ENCODE data around the gene LDHB. TPM values are rescaled to one million over a fixed set of nuclear protein-coding genes. Genes with fewer than 3 reads are reported as not detected.

LDHB gene
- total and polyA plus RNA-seq, 9 of the 15 experiments (the other 6 are each of a cell fraction or from before 2014, with no cell fraction given), result 743 to 2,680 (median 968) TPM

- no peak overlapping the region for H3K4me3 ChIP-seq
- TF ChIP-seq HDAC8 (tag; IDR thresholded peaks at IDR 0.05) (no peak), TAF7 (tag; IDR thresholded peaks at IDR 0.05) (no peak), POLR2AphosphoS5 (IDR thresholded peaks at IDR 0.05; ENCODE audit: control insufficient read depth, insufficient read depth, low read depth, low read length) (no peak), ZFP36 (IDR thresholded peaks at IDR 0.05; ENCODE audit: low read depth, low read length, partially characterized antibody) (no peak), ATF7 (IDR thresholded peaks at IDR 0.05) (no peak), HNRNPLL (IDR thresholded peaks at IDR 0.05; ENCODE audit: low read depth, low read length, poor library complexity, severe bottlenecking) (no peak), ZNF583 (CRISPR knock-in tag; IDR thresholded peaks at IDR 0.05) (no peak), KAT8 (IDR thresholded peaks at IDR 0.05; ENCODE audit: low read depth) (no peak), HBP1 (CRISPR knock-in tag; IDR thresholded peaks at IDR 0.05) (no peak), BDP1 (IDR thresholded peaks at IDR 0.05; ENCODE audit: insufficient read depth, insufficient read length) (no peak), SMAD1 (IDR thresholded peaks at IDR 0.05; ENCODE audit: low read depth, low read length, partially characterized antibody) (no peak), BRCA1 (IDR thresholded peaks at IDR 0.05) (no peak), BRCA1 (CRISPR knock-in tag; IDR thresholded peaks at IDR 0.05) (no peak), HSF4 (CRISPR knock-in tag; IDR thresholded peaks at IDR 0.05; ENCODE audit: borderline replicate concordance) (no peak), ILK (tag; IDR thresholded peaks at IDR 0.05; ENCODE audit: borderline replicate concordance, low read depth) (no peak), KAT7 (CRISPR knock-in tag; IDR thresholded peaks at IDR 0.05; ENCODE audit: borderline replicate concordance) (no peak), FOXK1 (CRISPR knock-in tag; IDR thresholded peaks at IDR 0.05; ENCODE audit: borderline replicate concordance) (no peak)
- no peak overlapping the region for H3K9ac ChIP-seq (ENCODE audit: insufficient read depth in 1 of 2, low read depth in 2 of 2, low read length in 2 of 2)
- H4K20me1 ChIP-seq (replicated peaks; ENCODE audit: control insufficient read depth, insufficient read depth, low read length), result no peaks in the 10 kb centered on the region
- DNase-seq (ENCODE audit: extremely low read depth in 1 of 4, low spot score in 3 of 4) (no peak), FAIRE-seq (no peak), ATAC-seq (no peak)
- H3K36me3 ChIP-seq (ENCODE audit: control insufficient read depth, insufficient read depth, low read length), result no peaks in the 10 kb centered on the region
- H3K9me1 ChIP-seq (ENCODE audit: control insufficient read depth, insufficient read depth, low read length), result no peaks in the 10 kb centered on the region
- ChIA-PET CTCF (ENCODE audit: low intra/inter-chr PET ratio) (no interaction called here), POLR2A (no interaction called here)
- 79% methylated on average over 4 of the region's 27 CpGs for WGBS (ENCODE audit: insufficient coverage, low coverage, missing lambda C conversion rate)
- BruUV-seq (replicated peaks), result no TSS peak
- no peak overlapping the region for H3K27ac ChIP-seq (ENCODE audit: extremely low read depth, low read depth, low read length)
- no peaks in the 10 kb centered on the region; the same call in 1 of the 2 replicates for H3K9me3 ChIP-seq (replicated peaks; ENCODE audit: control insufficient read depth, insufficient read depth, low read depth, low read length)
- in situ Hi-C loops (cut with MboI), result no loop called here
- intact Hi-C loops (cut with micrococcal nuclease), result no loop called here
- H3K79me2 ChIP-seq (ENCODE audit: control insufficient read depth, insufficient read depth, low read length), result peaks cover 5% of the 10 kb centered on the region
- no peak overlapping the region for H2AFZ ChIP-seq (ENCODE audit: low read depth, low read length)
- H3K4me1 ChIP-seq (replicated peaks in 1 of 2; ENCODE audit: control insufficient read depth in 2 of 2, insufficient read depth in 2 of 2, low read length in 2 of 2), result peaks cover 2 to 7% of the 10 kb centered on the region in 2 experiments; a peak in 3 of 5 replicates
- no peak overlapping the region for H3K4me2 ChIP-seq (ENCODE audit: insufficient read depth, low read length)
- no peaks in the 10 kb centered on the region for H3K27me3 ChIP-seq (ENCODE audit: control insufficient read depth in 2 of 2, insufficient read depth in 2 of 2, low read length in 2 of 2)
These were observed 4.6 kb upstream of the LDHB start for GRCh38 chr12:21662122-21662792.

Measured in K562 (cell line).